SKM-1 treated with dmso at 0.1 percent for 144 hours (cell line): Measurements from ENCODE around the gene BANF1.
A peak's percentile ranks its signal among the peaks of the same experiment; 100 is the strongest.
"Not testable (repeated sequence)": the region's sequence is repeated elsewhere in the genome, so short reads cannot be mapped to it uniquely, and the experiment has no call there.

Source experiments
- DNase-seq: peaks from one replicate; lab custom pipeline; 2025; ENCODE audit not compliant: unreplicated experiment; lab: John Stamatoyannopoulos, UW

BANF1 gene

DNA sequence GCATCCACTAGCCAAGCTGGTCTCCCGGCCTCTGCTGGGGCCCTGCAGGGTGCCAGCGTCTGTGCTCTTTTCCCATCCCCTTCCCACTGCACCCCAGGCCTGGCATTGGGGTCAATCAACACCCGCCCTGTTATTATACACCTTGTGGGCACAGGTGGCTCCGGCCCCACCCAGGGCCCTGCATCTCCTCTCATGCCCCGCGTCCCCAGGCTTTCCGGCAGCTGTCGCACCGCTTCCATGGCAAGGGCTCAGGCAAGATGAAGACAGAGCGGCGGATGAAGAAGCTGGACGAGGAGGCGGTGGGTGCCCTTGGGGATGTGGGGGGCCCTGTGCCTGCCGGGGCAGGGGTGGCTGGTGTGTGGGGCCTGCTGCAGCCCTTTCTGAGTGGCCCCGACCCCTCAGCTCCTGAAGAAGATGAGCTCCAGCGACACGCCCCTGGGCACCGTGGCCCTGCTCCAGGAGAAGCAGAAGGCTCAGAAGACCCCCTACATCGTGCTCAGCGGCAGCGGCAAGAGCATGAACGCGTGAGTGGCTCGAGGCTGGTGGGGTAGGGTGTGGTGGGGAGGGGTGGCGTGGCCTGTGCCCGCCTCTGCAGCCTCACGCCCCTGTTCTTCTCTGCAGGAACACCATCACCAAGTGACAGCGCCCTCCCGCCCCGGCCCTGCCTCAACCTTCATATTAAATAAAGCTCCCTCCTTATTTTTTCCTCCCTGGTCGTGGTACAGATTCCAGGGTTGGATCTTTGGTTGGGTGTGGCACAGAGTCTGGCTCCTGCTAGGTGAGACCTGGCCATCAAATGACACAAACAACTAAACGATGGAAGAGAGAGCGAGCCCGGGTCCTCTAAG, 23.7 kb upstream of the BANF1 start:
- no peak for DNase-seq

DNA sequence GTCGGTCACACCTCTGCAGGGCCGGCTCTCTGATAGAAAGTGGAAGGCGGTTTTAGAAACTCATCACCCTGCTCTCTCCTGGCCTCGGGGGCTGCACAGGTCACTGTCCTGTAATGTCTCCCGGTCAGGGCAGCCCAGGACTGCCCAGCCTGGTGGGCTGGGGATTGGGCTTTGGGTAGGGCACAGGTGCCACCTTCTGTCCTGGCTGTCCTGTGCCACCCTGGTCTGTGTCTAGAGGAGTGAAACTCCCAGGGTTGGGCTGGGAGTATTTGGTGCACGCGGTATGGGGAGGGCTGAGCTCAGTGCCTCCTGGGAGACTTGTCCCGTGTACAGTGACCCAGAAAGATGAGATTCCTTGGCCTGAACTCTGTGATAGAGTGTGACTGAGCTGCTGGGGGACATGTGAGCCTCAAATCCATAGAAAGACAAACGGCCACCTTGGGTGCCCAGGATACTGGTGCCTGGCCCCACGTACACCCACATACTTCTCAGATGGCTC, 23.0 kb upstream of the BANF1 start:
- no peak for DNase-seq

- no peak for DNase-seq
Observed at GRCh38 chr11:65981101-65981740, 21.1 kb upstream of the BANF1 start.

DNA sequence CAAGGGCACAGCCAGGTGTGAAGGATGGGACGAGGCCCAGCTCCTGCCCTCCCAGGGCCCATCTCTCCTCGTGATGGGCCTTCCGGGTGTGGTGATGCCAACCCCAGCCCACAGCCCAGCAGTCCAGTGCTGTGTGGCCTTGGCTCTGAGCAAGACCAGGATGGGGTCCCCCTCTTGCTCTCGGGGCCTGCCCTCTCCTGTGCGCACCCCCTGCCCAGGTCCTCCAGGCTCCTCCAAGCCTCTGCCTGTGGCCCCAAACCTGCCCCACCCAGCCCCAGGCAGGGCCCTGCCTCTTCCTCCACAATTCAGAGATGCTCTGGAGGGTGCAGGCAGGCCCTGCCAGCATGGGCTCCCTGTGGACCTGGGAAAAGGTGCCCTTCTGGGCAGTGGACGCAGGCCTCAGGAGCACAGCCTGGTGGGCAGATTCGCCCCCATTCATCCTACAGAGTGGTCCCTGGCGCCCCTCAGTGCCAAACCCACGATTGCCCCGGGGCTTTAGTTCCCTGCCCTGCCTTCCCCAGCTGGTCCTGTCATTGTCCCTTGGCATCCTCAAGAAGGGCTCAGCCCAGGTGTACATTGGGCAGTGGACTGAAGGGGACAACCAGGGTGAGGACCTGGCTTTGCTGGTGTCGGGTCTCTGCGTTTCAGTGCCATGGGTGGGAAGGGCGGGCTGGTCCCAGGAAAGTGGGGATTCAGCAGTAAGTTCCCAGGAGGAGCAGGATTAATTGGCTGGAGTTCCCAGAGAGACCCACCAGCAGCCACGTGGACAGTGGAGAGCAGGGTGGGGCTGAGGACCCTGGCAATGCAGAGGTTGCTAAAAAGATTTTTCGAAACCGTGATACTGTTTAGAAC, 20.1 kb upstream of the BANF1 start:
- DNase-seq = no peak

- no peak for DNase-seq
Observed at GRCh38 chr11:65982824-65983588, 19.3 kb upstream of the BANF1 start.

DNA sequence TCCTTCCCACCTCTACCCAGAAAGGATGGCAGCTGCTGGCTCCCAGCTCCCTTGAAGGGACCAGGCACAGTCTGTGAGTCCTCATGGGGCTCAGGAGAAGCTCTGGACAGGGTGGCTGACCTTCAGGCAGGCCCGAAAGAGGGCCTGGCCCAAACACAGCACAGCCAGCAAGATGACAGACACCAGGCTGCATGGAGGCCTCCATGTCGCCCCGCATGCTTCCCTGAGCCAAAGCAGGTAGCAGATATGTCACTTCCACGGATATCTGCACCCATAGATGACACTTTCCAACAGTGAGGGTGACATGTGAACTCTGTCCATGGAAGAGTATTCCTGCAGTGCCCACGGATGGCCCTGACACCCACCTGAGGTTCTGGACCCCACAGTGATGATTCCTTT, 18.7 kb upstream of the BANF1 start:
- no peak for DNase-seq

DNA sequence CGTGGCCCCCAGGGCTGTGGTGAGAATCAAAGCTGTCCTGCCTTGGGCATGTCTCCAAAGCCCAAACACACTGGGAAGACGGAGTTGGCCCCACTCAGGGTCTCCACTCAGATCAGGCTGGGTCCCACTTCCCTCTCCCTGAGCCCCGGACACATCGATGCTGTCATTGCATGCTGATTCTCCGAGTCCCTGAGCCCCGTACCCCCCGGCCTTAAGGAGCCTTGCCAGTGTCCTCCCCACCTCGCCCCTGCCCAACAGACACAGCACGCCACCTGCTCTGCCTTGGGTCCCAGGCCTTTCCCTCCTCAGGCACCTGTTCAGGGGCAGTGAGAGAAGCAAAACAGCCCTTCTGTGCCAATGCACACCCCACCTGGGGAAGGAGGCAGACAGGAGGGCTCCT, 15.0 kb upstream of the BANF1 start:
- no peak for DNase-seq

GRCh38 chr11:65988791-65989592, 13.3 kb upstream of the BANF1 start:
- peak; percentile 96 for DNase-seq

- DNase-seq = no peak
Observed at GRCh38 chr11:65992056-65992455, 10.2 kb upstream of the BANF1 start.

- DNase-seq = no peak
Observed at GRCh38 chr11:65997286-65997685, 5.0 kb upstream of the BANF1 start.

DNA sequence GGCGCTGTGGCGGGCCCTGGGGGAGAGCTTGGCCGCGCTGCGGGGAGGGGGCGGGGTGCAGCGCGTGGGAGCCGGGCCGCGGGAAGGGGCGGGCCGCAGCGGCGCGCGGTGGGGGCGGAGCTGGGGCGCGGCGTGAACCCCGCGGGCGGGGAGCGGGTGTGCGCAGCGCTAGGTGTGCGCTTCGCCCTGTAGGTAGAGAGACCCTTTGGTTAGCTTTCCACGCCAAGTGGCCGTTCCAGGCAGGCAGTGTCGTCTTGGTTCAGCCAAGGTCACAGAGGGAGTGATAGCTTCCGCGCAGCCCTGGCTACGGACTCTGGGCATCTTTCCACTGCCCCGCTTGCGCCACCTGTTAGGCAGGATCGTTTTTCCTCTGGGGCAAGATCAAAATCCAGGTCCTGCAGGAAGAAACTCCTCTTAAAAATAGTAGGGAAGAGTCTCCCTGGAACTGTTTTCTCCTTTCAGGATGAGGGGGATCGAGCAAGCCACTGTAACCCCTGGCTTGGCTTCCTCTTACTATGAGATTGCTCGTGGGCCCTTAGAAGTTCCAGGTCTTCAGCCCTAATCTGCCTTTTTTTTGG, 434 bp downstream of the BANF1 start:
- peak; percentile 59 for DNase-seq

GRCh38 chr11:66003291-66003690, 988 bp downstream of the BANF1 start:
- DNase-seq = no peak

- DNase-seq = no peak
Observed at GRCh38 chr11:66004186-66004585, 1.9 kb downstream of the BANF1 start.

GRCh38 chr11:66006134-66006890, 4.0 kb downstream of the BANF1 start:
- no peak for DNase-seq

DNA sequence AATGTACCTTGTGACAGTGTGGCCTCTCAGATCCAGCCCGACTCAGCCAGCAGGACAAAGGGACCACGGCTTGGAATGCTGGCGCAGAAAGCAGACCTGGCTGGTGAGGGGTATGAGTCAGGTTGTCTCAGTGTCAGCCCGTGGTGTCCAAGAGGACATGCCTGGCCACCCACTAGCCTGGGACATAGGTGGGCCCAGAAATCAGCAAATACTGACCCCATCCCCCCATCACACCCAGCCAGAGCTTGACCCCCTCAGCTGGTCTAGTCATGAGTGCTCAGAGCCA, 4.5 kb downstream of the BANF1 start:
- DNase-seq = no peak

DNA sequence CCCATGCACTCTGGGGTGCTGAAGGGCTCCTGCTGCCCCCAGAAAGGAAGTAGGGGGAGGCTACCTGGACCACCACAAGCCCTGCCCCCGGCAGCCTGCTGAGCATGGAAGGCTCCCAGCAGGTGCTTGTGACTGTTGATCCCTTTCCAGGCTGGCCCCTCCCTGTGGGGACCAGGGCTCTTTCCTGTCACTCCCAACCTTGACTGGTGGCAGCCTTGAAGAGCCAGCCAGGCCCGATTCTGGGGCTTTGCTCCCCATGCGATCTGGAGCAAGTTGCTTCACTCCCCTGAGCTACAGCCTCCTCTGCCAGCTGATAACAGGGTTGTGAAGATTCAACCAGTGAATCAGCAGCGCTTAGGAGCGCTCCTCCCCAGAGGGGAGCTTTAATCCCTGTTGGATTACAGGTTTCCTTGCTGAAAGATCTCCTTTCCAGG, 4.9 kb downstream of the BANF1 start:
- no peak for DNase-seq

DNA sequence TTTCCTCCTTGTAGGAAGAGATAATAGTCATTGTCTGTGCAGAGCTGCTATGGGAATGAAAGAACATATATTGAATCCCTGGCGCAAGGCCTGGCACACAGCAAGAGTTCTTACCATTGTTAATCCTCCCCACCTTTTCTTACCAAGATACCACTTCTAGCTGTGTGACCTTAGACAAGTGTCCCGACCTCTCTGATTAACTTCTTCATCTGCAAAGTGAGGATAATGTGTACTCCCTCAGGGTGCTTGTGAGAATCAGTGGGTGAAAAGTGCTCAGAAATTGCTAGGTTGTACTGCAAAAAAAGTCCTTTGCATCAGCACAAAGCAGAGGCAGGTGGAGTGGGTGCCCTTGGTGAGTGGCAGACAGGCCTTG, 5.8 kb downstream of the BANF1 start:
- DNase-seq = no peak

DNA sequence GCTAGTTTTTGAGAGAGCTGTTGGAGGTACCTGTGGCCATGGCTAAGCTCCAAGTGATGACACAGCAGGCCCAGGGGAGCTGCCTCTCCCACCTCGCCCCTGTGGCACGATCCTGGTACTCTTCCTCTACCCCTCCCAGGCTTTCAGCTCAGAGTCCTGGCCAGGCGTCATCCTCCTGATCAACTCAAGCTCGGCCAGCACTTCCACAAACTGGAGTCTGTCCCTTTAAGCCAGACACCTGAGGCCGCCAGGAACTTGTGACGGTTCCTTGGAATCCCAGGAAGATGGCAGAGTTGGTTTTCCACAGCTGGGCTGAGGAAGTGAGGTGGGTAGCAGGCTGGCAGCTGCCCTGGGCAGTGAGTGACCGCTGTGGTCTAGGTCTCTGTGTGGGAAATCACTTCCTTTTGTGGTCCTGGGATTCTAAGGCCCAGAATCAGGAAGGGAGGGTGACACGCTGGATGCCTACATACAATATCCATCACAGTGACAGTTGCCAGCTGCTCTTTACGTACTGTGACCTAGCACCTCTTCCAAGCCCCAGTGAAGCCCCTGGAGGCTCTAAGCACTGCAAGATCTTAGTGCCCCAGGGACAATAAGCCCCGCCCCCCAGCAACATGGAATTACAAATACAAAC, 6.3 kb downstream of the BANF1 start:
- no peak for DNase-seq

DNA sequence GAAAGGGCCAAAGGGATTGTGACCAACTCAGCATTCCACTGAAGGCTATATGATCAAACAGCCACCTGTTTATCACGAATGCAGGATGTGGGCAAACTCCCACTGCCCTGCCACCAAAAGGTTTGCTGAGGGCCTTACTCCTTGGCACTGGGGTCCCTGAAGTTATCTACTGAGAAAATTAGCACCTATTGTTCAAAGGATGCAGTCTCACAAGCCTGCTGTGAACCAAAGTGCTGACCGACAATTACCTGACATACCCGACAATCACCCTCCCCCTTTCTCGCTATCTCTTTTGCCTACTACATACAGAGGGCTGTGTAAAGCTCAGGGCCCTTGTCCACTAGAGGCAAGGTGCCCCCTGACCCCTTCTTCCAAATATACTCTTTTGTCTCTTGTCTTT, 7.7 kb downstream of the BANF1 start:
- DNase-seq = not testable (repeated sequence)
